CD4-positive, alpha-beta T cell treated with Interleukin-12 subunit alpha and Interleukin-12 subunit beta, for 1 hour (primary cell): ENCODE data around the gene ZBBX.
"Not testable (repeated sequence)": the region's sequence is repeated elsewhere in the genome, so short reads cannot be mapped to it uniquely, and the experiment has no call there.

Source experiments
- DNase-seq: peaks from one replicate; pipeline ENCODE4 v3.0.0-alpha.2; 2020

Gene ZBBX, protein sequence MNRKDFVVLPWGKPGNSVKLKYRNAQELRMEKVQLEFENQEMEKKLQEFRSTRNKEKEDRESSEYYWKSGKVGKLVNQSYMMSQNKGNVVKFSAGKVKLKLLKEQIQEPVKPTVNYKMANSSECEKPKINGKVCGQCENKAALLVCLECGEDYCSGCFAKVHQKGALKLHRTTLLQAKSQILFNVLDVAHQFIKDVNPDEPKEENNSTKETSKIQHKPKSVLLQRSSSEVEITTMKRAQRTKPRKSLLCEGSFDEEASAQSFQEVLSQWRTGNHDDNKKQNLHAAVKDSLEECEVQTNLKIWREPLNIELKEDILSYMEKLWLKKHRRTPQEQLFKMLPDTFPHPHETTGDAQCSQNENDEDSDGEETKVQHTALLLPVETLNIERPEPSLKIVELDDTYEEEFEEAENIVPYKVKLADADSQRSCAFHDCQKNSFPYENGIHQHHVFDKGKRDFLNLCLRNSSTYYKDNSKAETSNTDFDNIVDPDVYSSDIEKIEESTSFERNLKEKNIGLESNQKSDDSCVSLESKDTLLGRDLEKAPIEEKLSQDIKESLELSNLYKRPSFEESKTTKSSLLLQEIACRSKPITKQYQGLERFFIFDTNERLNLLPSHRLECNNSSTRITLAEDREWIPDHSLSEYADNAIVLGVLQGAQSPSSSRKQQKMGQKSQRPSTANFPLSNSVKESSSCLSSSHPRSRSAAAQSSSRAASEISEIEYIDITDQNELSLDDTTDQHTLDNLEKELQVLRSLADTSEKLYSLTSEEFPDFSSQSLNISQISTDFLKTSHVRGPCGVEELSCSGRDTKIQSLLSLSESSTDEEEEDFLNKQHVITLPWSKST

DNA sequence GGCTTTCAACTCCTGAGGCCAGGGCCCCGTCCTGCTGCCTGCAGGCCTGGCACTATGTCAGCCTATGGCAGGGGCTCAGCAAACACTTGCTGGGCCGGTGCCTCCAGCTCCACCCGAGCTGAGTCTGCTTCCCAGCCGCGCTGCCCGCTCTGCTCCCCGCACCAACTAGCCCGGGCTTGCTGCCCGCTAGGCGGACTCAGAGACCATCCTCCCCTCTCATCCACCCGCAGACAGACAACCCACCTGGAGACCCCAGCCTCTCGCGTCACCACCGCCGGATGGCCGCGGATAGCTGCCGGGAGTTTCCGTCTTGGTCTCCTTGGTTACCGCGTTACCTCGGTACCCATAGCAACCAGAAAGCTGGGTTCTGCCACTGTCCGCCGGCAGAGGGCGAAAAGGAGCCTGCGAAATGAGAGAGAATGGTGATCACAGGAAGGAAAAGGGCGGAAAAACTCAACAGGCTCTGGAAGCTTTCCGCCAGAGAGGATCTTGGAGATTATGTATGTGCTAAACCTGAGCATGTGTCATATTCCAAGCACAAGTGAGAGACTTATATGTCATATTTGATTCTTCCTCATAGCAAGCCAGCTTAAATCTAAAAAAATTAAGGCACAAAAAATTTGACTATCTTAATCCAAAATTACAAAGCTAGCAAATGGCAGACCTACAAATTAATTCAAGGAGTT, at the start of gene ZBBX:
TSS of gene ZBBX (minus strand) at position 294 of the 686 bp plus-strand sequence. CDS start 7,396 bp downstream, outside the sequence.
- DNase-seq: peak; percentile 87

DNA sequence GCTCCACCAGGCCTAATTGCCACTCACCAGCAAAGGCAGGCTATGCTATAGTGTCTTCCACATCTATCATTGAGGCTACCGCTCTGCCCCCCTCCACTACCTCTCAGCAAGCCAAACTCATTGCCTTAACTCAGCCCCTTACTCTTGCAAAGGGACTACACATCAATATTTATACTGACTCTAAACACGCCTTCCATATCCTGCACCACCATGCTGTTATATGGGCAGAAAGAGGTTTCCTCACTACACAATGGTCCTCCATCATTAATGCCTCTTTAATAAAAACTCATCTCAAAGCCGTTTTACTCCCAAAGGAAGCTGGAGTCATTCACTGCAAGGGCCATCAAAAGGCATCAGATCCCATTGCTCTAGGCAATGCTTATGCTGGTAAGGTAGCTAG, 46.9 kb upstream of the ZBBX start:
- DNase-seq: not testable (repeated sequence)

DNA sequence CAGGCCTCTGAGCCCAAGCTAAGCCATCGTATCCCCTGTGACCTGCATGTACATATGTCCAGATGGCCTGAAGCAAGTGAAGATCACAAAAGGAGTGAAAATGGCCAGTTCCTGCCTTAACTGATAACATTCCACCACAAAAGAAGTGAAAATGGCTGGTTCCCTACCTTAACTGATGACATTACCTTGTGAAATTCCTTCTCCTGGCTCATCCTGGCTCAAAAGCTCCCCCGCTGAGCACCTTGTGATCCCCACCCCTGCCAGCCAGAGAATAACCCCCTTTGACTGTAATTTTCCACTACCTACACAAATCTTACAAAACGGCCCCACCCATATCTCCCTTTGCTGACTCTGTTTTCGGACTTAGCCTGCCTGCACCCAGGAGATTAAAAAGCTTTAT, 42.3 kb upstream of the ZBBX start:
- DNase-seq: not testable (repeated sequence)

DNA sequence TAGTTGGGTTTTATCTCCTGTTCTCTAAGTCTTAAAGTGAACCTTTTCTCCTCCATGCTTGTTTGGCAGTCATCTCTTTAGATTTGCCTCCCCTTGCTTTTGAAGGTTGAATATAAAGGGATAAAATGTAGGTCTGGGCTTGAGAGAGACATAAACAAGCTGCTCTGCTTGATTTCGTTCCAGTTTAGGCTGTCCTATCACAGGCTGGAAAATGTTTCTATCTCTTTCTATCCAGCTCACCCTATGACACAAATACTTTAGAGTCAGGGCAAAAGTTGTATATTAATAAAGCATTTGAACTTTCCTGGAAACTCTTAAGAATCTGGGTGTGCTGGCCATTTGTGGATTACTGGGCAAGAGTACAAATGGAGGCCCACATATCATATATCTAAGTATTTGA, 29.5 kb upstream of the ZBBX start:
- DNase-seq: no peak

DNA sequence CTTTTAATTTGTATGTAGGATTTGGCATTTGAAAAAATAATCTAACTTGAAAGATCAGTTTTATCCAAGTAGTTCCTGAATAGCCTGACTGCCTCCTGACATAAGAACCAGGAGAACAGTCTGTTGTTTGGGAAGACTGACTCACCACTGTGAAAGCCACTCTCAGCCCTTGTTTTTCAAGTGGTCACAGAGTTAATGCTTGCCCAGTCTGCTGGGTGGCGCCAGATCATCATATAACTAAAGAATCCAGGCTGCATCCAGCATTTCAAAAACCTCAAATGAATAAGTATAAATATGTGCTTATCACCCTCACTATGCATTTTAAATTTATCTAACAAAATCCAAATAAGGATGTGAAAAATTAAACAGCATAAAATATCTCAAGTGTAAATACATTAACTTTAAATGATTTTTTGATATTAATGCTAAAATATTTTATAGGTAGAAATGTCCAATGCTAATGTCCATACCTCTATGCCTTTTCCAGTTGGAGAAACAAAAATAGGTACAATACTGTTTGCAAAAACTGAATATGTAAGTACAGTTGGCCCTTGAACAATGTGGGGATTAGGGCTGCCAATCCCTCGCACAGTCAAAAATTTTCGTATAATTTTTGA, 26.9 kb upstream of the ZBBX start:
- DNase-seq: no peak

DNA sequence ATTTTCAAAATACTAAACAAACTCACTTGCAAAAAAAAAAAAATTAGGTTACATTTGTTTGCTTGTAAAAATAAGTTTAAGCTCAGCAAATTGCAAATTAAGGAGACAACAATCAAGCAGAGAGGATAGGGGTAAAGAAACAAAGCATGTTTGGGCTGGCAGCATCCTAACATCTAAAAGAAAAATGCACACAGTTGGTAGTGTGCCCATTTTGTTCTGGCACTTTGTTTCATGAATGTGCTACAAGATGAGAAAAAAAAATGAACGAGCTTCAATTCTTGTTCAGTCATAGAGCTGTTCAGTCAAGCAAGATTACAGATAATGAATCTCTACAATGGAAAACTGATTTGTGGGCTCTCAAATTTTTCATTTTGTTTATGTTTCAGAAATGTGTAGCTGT, 17.7 kb upstream of the ZBBX start:
- no peak for DNase-seq

DNA sequence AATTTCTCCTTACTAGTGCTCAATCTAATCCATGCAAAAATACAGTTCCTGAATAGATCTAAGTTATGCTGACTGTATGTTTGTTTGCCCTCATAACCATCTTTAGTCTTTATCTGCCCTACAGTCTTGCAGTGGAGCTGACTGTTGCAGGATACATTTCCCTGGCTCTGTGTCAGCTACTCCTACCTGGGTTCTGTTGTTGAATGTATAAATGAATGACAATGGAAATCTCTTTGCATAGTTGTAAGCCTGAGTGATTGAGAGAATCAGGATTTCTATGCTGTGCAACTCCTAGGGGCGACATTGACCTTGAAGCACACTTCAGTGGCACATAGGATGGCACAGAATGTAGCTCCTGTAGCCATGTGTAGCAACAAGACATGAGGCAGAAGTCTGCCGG, 16.0 kb upstream of the ZBBX start:
- DNase-seq: no peak

DNA sequence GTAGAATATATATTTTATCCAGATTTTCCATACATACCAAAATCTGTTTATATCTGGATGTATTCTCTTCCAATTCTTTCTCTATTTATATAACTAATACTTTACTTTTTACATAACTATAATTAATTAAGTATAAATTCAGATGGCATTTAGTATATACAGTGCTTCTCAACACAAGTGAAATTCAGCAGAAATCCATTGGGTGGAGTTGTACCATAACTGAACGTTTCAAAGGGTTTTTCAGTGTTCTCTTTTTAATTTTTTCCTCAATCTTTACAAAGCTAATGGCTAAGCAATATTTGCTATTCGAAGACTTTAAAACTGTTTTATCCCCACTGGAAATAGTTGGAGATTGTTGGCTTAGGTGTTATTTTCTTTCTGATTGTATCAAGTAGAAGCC, 13.9 kb upstream of the ZBBX start:
- DNase-seq: no peak

DNA sequence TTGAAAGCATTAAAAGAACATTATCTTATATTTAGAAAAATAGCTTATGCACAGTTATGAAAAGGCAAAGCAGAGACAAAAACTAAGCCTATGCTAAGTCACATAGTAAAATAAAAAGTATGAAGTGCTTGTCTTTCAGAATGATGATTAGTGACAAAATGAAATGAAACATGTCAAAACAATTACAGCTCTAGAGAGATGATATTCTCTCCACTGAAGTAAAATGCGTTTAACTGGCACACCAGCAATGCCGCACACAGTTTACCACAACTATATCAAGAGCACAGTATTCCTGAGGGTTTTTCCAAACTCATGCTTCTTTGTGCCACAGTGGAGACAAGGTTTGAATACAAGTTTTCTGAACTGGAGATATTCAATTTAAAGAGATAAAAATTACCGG, 2.1 kb upstream of the ZBBX start:
- DNase-seq: no peak

DNA sequence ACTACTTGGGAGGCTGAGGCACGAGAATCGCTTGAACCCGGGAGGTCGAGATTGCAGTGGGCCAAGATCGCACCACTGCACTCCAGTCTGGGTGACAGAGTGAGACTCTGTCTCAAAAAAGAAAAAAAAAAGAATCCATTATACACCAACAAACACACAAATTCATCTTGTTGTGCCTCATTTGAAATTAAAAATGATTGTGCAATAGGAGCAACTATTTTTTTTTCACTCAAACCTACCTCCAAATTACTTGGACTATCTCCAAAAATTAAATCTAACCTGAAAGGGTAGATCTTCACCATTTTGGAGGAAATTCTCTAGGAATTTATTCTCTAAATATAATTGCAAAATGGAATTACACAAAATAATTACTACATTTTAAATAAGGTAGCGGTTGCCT, 4.6 kb downstream of the ZBBX start:
- no peak for DNase-seq

DNA sequence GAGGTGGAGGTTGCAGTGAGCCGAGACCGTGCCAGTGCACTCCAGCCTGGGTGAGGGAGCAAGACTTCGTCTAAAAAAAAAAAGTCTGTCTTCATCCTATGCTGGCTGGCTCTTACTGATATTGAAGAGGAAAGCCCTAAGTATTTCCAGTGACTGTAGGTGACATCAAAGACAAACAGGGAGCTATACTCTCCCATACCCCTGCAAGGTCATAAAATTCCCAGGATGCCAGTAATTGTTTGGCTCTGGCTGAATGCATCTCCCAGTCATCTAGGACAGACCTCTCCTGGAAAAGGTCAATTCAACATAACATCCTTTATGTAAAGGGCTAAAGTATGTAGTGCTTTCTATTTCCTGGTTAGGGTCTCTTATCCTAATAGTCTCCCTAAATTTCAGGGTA, 8.0 kb downstream of the ZBBX start:
- no peak for DNase-seq

DNA sequence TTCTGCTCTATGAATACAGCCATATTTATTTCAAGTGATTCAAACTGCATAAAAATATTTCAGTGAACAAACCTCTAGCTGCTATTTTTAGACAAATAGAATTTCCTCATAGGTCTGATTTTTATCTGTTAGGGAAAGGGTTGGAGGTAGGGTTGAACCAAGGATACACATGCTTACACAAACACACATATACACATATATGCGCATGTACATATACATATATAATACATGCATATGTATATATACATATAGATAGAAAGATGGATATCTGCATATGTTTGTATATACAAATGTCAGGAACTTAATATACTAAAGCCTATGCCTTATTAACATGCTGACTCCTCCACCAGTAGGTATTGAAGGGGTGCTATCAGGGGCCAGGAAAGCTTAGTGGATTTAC, 18.1 kb downstream of the ZBBX start:
- DNase-seq: no peak

DNA sequence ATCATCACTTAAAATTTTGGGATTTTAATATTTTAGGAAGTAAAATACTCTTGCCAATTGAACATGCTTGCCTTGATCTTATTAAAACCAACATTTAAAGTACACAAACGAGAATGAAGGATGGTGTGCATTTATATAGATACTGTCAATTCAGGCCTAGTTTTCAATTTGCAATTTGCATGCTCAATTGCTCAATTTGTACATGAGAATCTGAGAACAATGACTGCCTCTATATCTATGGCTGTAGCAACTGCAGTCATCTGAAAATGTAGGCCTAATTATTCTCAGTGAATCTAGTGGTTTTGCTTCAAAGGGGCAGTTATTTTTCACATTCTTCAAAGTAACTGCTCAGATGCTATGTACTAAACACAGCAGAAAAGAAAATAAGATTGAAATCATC, 18.8 kb downstream of the ZBBX start:
- no peak for DNase-seq

DNA sequence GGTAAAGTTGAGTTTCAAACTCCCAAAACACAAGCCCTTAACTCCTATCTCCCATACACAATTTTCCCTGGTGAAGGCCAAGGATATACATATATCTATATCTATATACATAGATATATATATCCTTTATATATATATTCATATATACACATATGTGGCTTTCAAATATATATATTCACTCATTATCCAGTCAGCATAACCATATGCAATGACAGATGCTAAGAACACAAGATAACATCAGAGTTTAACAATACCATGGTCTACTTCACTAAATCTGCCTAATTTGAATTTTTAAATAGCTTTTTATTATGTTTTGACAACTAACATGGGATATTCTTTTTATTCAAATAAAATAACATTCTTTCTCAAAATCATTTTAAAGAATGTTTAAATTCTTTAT, 24.7 kb downstream of the ZBBX start:
- DNase-seq: no peak

DNA sequence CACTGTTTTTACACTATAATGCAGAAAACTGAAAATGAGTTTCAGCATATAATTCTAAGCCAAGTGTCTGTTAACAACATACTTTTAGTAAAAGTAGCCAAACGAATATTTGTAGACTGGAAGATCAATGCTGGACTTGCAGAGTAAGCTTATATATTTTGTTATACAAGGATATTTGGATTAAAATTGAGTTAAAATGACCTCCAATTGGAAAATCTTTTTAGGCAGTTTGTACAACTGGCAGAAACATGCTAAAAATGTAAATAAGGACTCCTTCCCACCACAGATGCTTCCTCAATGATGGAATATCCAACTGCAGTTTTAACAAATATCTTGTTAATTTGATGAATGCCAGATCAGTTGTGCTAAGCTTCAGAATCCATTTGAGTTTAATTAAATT, 25.3 kb downstream of the ZBBX start:
- no peak for DNase-seq

DNA sequence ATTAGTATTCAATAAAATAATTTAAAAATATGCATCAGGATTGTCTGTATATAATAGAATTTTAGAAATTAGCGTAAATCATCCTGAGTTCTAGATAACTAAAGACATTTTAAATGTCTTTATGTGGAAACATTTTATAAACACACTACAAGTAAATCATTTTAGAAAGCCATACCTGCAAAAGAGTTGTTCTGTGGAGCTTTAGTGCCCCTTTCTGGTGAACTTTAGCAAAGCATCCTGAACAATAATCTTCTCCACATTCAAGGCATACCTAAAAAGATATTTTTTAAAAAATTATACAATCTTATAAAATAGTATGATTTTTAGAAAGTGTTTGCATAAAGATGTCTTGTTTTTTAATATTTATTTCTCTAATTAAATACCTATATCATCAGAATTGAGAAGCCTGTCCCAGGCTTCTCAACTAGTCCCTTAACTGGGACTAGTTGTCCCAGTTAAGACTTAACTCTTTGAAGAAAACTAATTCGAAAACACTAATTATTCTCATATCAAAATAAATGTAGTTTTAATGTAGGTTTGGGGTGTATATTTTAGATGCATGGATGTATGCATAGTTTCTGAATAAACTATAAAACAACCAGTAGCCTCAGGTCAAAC, 29.7 kb downstream of the ZBBX start:
- no peak for DNase-seq

DNA sequence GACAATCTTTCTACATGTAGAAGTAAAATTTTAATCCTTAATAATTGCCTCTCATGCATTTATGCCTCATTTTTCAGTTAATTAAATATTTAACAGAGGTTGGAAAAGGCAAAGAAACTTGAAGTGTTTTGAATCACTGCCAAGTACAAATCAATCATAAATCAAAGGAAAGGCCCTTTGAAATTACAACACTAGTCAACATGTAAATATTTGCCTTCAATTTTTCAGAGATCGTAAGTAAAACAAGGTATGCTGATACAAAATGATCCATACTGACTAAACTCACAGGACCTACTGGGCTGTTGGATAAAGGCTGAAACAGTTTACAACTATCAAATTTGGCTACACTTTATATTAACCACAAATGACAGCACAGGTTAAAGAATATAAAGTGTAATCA, 33.9 kb downstream of the ZBBX start:
- no peak for DNase-seq

DNA sequence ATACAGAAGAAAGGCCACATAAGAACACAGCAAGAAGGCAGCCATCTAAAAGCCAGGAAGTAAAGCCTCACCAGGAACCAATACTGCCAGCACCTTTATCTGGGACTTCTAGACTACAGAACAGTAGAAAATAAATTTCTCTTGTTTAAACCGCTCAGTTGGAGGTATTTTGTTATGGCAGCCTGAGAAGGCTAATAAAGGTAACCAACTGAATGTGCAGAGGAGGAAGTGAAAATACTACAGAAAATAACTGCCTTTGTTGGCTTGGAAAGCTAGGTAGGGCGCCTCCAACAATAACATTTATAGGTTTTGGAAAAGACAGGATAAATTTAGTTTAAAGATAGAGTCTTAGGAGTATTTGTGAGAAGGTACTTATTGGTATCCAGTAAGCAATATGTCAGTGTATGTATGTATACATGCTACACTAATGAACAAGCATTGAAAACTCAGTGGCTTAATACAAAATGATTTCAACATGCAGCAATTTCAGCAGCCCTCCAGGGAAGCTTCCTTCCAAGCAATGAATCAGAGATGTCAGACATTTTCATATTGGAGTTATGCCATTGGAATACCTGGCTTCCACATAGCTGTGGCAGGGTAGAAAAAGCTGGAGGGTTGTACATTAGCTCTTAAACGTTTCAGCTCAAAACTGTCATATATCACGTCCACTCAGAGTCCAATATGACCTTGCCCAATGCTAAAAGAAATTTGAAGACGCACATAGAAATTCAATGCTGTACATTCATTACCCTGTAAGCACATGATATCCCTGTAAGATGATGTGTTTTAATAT, 48.9 kb downstream of the ZBBX start:
- DNase-seq: no peak

DNA sequence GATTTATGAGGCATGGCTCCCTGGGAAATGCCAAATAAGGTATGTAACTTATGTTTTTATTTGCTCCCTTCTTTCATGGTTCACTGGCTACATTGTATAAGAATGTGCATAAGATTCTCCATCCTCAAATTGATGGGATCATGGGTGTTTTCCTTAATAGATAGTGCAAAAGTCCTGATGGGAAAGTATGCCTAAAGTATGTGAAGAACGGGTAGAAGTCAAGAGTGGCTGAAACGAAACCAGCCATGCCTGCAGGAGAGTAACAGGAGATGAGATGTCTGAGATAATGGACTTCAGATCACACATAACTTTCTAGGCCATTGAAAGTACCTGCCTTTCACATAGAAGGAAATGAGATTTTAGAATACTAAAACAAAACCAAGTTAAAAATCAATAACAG, 56.5 kb downstream of the ZBBX start:
- no peak for DNase-seq

DNA sequence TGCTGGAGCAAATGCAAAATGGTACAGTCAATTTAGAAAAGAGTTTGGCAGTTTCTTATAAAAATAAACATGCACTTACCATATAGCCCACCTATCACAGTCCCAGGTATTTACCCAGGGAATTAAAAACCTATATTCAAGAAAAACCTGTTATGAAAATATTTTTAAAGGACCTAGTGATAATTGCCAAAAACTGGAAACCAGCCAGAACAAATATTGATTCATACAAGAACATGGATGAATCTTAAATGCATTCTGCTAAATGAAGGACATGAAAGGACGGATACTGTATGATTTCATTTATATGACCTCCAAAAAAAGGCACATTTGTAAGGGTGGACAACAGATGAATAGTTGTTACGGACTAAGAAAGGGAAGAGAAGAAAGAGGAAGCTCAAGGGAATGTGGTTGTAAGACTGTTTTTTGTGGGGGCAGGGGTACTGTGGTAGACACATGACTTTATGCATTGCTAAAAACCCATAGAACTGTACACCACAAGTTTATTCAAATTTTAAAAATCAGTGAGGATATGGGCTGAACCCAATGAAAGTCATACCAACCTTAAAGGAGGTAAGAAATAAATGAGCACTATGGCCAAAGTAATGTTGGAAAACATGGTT, 61.0 kb downstream of the ZBBX start:
- DNase-seq: no peak

DNA sequence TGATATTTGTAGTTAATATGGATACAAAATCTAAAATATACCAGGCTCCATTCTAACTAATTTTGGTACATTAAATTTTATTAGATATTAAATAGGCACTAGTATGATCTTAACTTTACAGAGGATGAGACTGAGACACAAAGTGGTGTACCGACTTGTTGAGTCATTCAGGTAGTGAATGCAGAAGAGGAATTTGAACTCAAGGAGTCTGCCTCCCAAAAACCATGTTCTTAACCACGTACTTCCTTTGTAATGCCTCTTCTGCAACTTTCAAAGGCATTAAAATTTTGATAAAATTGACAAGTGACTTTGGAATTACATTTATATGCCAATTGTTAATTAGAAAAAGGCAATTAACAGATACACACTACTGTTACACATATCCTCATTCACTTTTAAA, 61.8 kb downstream of the ZBBX start:
- no peak for DNase-seq
